ENCODE results near the gene ZC3H18. TPM values are rescaled to one million over a fixed set of nuclear protein-coding genes. Genes with fewer than 3 reads are reported as not detected.

The ZC3H18 gene
- polyA plus RNA-seq, 3 donors: 5.5 to 36.4 (median 6.8) TPM

- H3K36me3 ChIP-seq (replicated peaks in 1 of 2; ENCODE audit: control insufficient read depth in 1 of 2, insufficient read depth in 2 of 2, low read length in 2 of 2): peaks cover 9 to 10% of the 10 kb centered on the region in 2 donors
- no peak overlapping the region for H3K4me2 ChIP-seq (replicated peaks; ENCODE audit: extremely low read depth, low read length, poor library complexity, severe bottlenecking)
- peaks cover 25 to 27% of the 10 kb centered on the region in 2 donors for H3K4me1 ChIP-seq (ENCODE audit: control insufficient read depth in 1 of 2, insufficient read depth in 2 of 2, low read length in 2 of 2)
- no peak for DNase-seq
- intact Hi-C loops (cut with micrococcal nuclease): loop anchor here in 1 of 2 donors (10.0 kb wide), 1 partner anchor 48 kb away; the partner anchor contains the start of gene SNAI3
- TF ChIP-seq CTCF (IDR thresholded peaks at IDR 0.05): no peak
- no peaks in the 10 kb centered on the region for H3K79me2 ChIP-seq (ENCODE audit: insufficient read depth, low read length)
- no peak overlapping the region for H2AFZ ChIP-seq (ENCODE audit: insufficient read depth, low read depth, low read length, poor library complexity, severe bottlenecking)
- Mint-ChIP-seq H3K4me1 (peaks cover 32% of the 10 kb centered on the region), H3K36me3 (peaks cover 8 to 18% of the 10 kb centered on the region in 2 donors), H3K27me3 (ENCODE audit: low read depth in 3 of 3) (peaks cover 48 to 77% (median 55%) of the 10 kb centered on the region in 3 donors), H3K9me3 (peaks cover 0 to 14% (median 8%) of the 10 kb centered on the region in 7 donors), H3K4me3 (peak overlapping the region in 1 of 2 donors; percentile 78), H3K27ac (peak overlapping the region in 1 of 7 donors; percentile 55)
- H3K4me3 ChIP-seq (replicated peaks in 1 of 3; ENCODE audit: low read depth in 2 of 3, low read length in 3 of 3): no peak overlapping the region
- no peak overlapping the region for H3K27ac ChIP-seq (ENCODE audit: low read depth in 1 of 2, low read length in 2 of 2)
- 62% methylated on average over 7 of the region's 23 CpGs for WGBS (ENCODE audit: insufficient coverage)
- H3K9ac ChIP-seq (ENCODE audit: insufficient read depth, low read length, poor library complexity, severe bottlenecking): no peak overlapping the region
- peaks cover 53% of the 10 kb centered on the region for H4K20me1 ChIP-seq (ENCODE audit: insufficient read depth, low read length)
- peaks cover 21 to 59% of the 10 kb centered on the region in 2 donors for H3K27me3 ChIP-seq (ENCODE audit: control insufficient read depth in 2 of 2, insufficient read depth in 2 of 2, low read length in 2 of 2)
- peaks cover 0 to 5% of the 10 kb centered on the region in 2 donors for H3K9me3 ChIP-seq (replicated peaks in 1 of 2; ENCODE audit: control insufficient read depth in 1 of 2, insufficient read depth in 1 of 2, low read length in 2 of 2)
Measured at GRCh38 chr16:88636488-88637265, 66.5 kb downstream of the ZC3H18 start.

GRCh38 chr16:88638323-88639230, 68.4 kb downstream of the ZC3H18 start, which contains the start of gene IL17C:
Gene IL17C (plus strand): TSS chr16:88638572. CDS start chr16:88638642, 70 bp downstream.
- Histone ChIP-seq H3K27me3 (ENCODE audit: control insufficient read depth in 2 of 2, insufficient read depth in 2 of 2, low read length in 2 of 2) (peaks cover 21 to 59% of the 10 kb centered on the region in 2 donors), H3K9ac (ENCODE audit: insufficient read depth, low read length, poor library complexity, severe bottlenecking) (no peak within 1 kb of the TSS), H3K9me3 (replicated peaks in 1 of 2; ENCODE audit: control insufficient read depth in 1 of 2, insufficient read depth in 1 of 2, low read length in 2 of 2) (peaks cover 0 to 5% of the 10 kb centered on the region in 2 donors), H3K4me3 (replicated peaks in 1 of 3; ENCODE audit: low read depth in 2 of 3, low read length in 3 of 3) (no peak within 1 kb of the TSS), H3K4me1 (ENCODE audit: control insufficient read depth in 1 of 2, insufficient read depth in 2 of 2, low read length in 2 of 2) (peaks cover 24 to 31% of the 10 kb centered on the region in 2 donors), H3K36me3 (replicated peaks in 1 of 2; ENCODE audit: control insufficient read depth in 1 of 2, insufficient read depth in 2 of 2, low read length in 2 of 2) (peaks cover 5 to 8% of the 10 kb centered on the region in 2 donors), H3K27ac (ENCODE audit: low read depth in 1 of 2, low read length in 2 of 2) (no peak within 1 kb of the TSS), H3K79me2 (ENCODE audit: insufficient read depth, low read length) (no peaks in the 10 kb centered on the region), H4K20me1 (ENCODE audit: insufficient read depth, low read length) (peaks cover 67% of the 10 kb centered on the region), H3K4me2 (replicated peaks; ENCODE audit: extremely low read depth, low read length, poor library complexity, severe bottlenecking) (no peak within 1 kb of the TSS), H2AFZ (ENCODE audit: insufficient read depth, low read depth, low read length, poor library complexity, severe bottlenecking) (no peak within 1 kb of the TSS)
- no peak within 1 kb of the TSS for H3K27ac Mint-ChIP-seq
- H3K4me3 Mint-ChIP-seq: peak within 1 kb of the TSS in 1 of 2 donors; percentile 78
- H3K9me3 Mint-ChIP-seq: peaks cover 0 to 15% (median 8%) of the 10 kb centered on the region in 7 donors
- intact Hi-C loops (cut with micrococcal nuclease): loop anchor here in 1 of 2 donors (10.0 kb wide), 1 partner anchor 46 kb away; the partner anchor contains the start of gene SNAI3
- peaks cover 7 to 12% of the 10 kb centered on the region in 2 donors for H3K36me3 Mint-ChIP-seq
- H3K27me3 Mint-ChIP-seq (ENCODE audit: low read depth in 3 of 3): peaks cover 48 to 77% (median 55%) of the 10 kb centered on the region in 3 donors
- H3K4me1 Mint-ChIP-seq: peaks cover 38% of the 10 kb centered on the region
- no peak for DNase-seq
- WGBS (ENCODE audit: insufficient coverage): 29% methylated on average over 20 of the region's 27 CpGs
- no peak for TF ChIP-seq CTCF (IDR thresholded peaks at IDR 0.05)

All from CD14-positive monocyte (primary cell).